Endothelial cell of umbilical vein (primary cell): ENCODE measurements around the gene SPATA3. TPM values are rescaled to one million over a fixed set of nuclear protein-coding genes. Genes with fewer than 3 reads are reported as not detected.
A peak's percentile ranks its signal among the peaks of the same experiment; 100 is the strongest.

ENCODE experiments used
- BruUV-seq: library from RNA; stranded (reverse); fragments of 400-500 nt; replicated peaks from 2 replicates; lab custom pipeline; 2021; lab: Mats Ljungman, UMichigan
- CTCF ChIA-PET: fragments of 300-600, 350-600 bp; sonication (Branson Sonifier 250); formaldehyde crosslinking; loops from one replicate; lab custom pipeline; 2021; ENCODE audit warnings: antibody characterized with exemption, inconsistent platforms; lab: Charles Lee
- POLR2A ChIA-PET: fragments of 300-600, 350-600 bp; sonication (Branson Sonifier 250); formaldehyde crosslinking; loops from one replicate; lab custom pipeline; 2021; ENCODE audit warnings: antibody characterized with exemption, inconsistent platforms; lab: Charles Lee
- DNase-seq: peaks from one replicate; pipeline ENCODE4 v3.0.0-alpha.2; 2011; ENCODE audit warnings: low read depth, low spot score
- FAIRE-seq: peaks from 2 replicates; lab custom pipeline; 2011; peaks lifted over from hg19 to GRCh38; lab: Jason Lieb, UNC
- H2AFZ ChIP-seq: 2 replicates; pipeline ENCODE4 v1.6.0; 2012; ENCODE audit warnings: low read depth, low read length, control low read depth, inconsistent platforms
- H3K27ac ChIP-seq: 2 replicates; pipeline ENCODE4 v1.5.1; 2011; ENCODE audit warnings: low read depth, mild to moderate bottlenecking, control low read depth, low read length, moderate library complexity; ENCODE audit not compliant: insufficient read depth
- H3K27me3 ChIP-seq, 2 experiments: 2 replicates each; pipeline versions ENCODE4 v1.6.0 to v1.6.1; 2011; ENCODE audit warnings: low read length in 2 of 2, mixed read lengths in 1 of 2; ENCODE audit not compliant: control insufficient read depth in 2 of 2, insufficient read depth in 2 of 2
- H3K36me3 ChIP-seq, 2 experiments: 2 replicates in 1 of 2; 3 replicates in 1 of 2; pipeline ENCODE4 v1.5.1; 2011; ENCODE audit warnings: low read length in 2 of 2, mild to moderate bottlenecking in 1 of 2, moderate library complexity in 1 of 2; ENCODE audit not compliant: control insufficient read depth in 2 of 2, insufficient read depth in 2 of 2; ENCODE audit errors: extremely low read depth in 1 of 2
- H3K4me1 ChIP-seq: 3 replicates; pipeline ENCODE4 v1.5.1; 2011; ENCODE audit warnings: mild to moderate bottlenecking, low read length; ENCODE audit not compliant: control insufficient read depth, insufficient read depth; ENCODE audit errors: extremely low read depth
- H3K4me2 ChIP-seq: 2 replicates; pipeline ENCODE4 v1.6.1; 2011; ENCODE audit warnings: low read length, control low read depth, mixed read lengths; ENCODE audit not compliant: insufficient read depth
- H3K4me3 ChIP-seq, 3 experiments: fragments of 200-600 bp in 1 of 3; sonication (generic), shearing (Covaris generic) in 1 of 3; replicated peaks in 1 of 3; 2 replicates each; pipeline ENCODE4 v1.5.1; 2011 to 2016; ENCODE audit warnings: control low read depth in 3 of 3, low read length in 3 of 3, mild to moderate bottlenecking in 2 of 3, inconsistent platforms in 1 of 3, low read depth in 1 of 3, moderate library complexity in 1 of 3; ENCODE audit not compliant: insufficient read depth in 1 of 3
- H3K79me2 ChIP-seq: 2 replicates; pipeline ENCODE4 v1.6.0; 2012; ENCODE audit warnings: low read length, inconsistent platforms; ENCODE audit not compliant: control insufficient read depth, insufficient read depth
- H3K9ac ChIP-seq: replicated peaks from 2 replicates; pipeline ENCODE3; 2011; ENCODE audit warnings: low read length, control low read depth; ENCODE audit not compliant: insufficient read depth; ENCODE audit errors: extremely low read depth
- H3K9me1 ChIP-seq: replicated peaks from 3 replicates; pipeline ENCODE4 v1.6.0; 2011; ENCODE audit warnings: mild to moderate bottlenecking, low read length; ENCODE audit not compliant: control insufficient read depth, insufficient read depth; ENCODE audit errors: extremely low read depth
- H3K9me3 ChIP-seq: replicated peaks from 2 replicates; pipeline ENCODE4 v1.5.1; 2012; ENCODE audit warnings: low read length, inconsistent platforms; ENCODE audit not compliant: control insufficient read depth, insufficient read depth
- H4K20me1 ChIP-seq: replicated peaks from 2 replicates; pipeline ENCODE3; 2011; ENCODE audit warnings: mild to moderate bottlenecking, low read length; ENCODE audit not compliant: control insufficient read depth, insufficient read depth; ENCODE audit errors: extremely low read depth
- EZH2 ChIP-seq: IDR thresholded peaks from 2 replicates; pipeline ENCODE4 v1.6.1; 2012; ENCODE audit warnings: borderline replicate concordance, low read depth, mild to moderate bottlenecking, moderate library complexity, low read length, inconsistent platforms; ENCODE audit not compliant: severe bottlenecking
- FOS ChIP-seq: IDR thresholded peaks from 2 replicates; pipeline ENCODE4 v1.6.1; 2011; ENCODE audit warnings: mild to moderate bottlenecking, low read length, moderate library complexity, borderline replicate concordance; ENCODE audit not compliant: insufficient read depth
- GATA2 ChIP-seq: IDR thresholded peaks from 2 replicates; pipeline ENCODE4 v1.7.0; 2011; ENCODE audit warnings: low read depth, mild to moderate bottlenecking, moderate library complexity, mixed read lengths, low read length; ENCODE audit not compliant: insufficient read length, insufficient read depth
- JUN ChIP-seq: IDR thresholded peaks from 2 replicates; pipeline ENCODE4 v1.6.1; 2011; ENCODE audit warnings: borderline replicate concordance, low read depth; ENCODE audit not compliant: insufficient read length, insufficient read depth
- POLR2AphosphoS5 ChIP-seq: IDR thresholded peaks from 2 replicates; pipeline ENCODE4 v1.6.1; 2012; ENCODE audit warnings: low read depth, mild to moderate bottlenecking, control low read depth, low read length, moderate library complexity; ENCODE audit not compliant: insufficient read depth
- dilution Hi-C: fragments of 300-500 bp; cut with MboI; formaldehyde crosslinking; loops from one replicate; pipeline ENCODE4 v1.15.0; 2019; ENCODE audit warnings: low sequenced_read_pairs; ENCODE audit not compliant: extremely low pct_ligation_motif_present
- intact Hi-C: fragments of 100-400 bp; cut with micrococcal nuclease; formaldehyde crosslinking; loops from one replicate; pipeline ENCODE4 v1.10.0; 2022
- polyA plus RNA-seq, 4 experiments: library from polyadenylated mRNA; depleted of rRNA in 3 of 4; stranded (reverse) in 3 of 4; unstranded in 1 of 4; fragments of >200 nt; gene quantifications; 2 replicates each; pipeline versions ENCODE4 v1.2.1 to v1.2.3, GENCODE V29; 2011 to 2012; ENCODE audit warnings: missing spikeins in 1 of 4
- total RNA-seq: library from RNA; stranded (reverse); gene quantifications from 2 replicates; pipeline ENCODE4 v1.2.3, GENCODE V29; 2021
- TF ChIP-seq, protein P1 (sequence below), 2 donors: IDR thresholded peaks; 1 replicate in 1 of 2; 2 replicates in 1 of 2; pipeline ENCODE4 v1.5.1; 2011; ENCODE audit warnings: low read length in 2 of 2, mild to moderate bottlenecking in 2 of 2, moderate library complexity in 2 of 2, control low read depth in 1 of 2, inconsistent platforms in 1 of 2, low read depth in 1 of 2; ENCODE audit not compliant: insufficient read depth in 1 of 2; ENCODE audit errors: extremely low read depth in 1 of 2

SPATA3 gene
- total and polyA plus RNA-seq, 2 donors (not counting 3 experiments of a cell fraction or from before 2014, with no cell fraction given): not detected

DNA sequence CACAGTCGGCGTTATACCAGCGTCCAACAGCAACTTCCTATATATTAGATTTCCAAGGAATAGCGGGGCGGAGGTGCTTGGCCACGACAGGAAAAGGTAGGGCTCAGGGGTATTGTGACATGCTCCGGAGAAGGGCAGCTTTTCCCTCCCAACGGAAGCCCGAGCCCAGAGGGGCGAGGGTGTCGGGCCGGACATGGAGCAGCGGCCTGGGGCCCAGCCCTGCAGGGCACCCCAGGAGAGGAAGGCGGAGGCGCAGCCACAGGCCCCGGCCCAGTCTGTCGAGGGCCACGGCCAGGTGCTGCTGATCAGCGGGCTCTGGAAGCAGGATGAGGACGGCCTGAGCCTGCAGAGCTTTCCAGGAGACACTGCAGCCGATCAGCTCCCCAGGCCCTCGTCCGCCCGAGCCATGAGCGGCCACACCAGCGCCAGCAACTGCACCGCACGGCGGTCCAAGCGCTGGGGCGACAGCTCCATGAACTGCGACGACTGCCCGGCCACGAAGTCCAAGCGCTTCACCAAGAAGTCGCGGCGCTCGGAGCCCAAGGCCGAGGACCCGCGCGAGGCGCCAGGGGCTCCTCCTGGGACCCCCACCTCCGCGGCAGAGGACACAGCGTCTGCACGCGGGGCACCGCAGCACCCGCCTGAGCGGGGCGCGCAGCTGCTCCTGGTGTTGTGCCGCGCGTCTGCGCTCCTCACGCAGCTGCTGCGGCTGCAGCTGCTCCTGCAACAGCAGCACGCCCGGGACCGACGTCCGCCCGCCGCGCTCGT, 5.6 kb upstream of the SPATA3 start:
- Histone ChIP-seq H4K20me1 (no peaks in the 10 kb centered on the region), H3K4me3 (no peak overlapping the region), H3K4me1 (peaks cover 4% of the 10 kb centered on the region), H3K9ac (no peak overlapping the region), H3K9me1 (no peaks in the 10 kb centered on the region), H3K9me3 (no peaks in the 10 kb centered on the region), H3K27me3 (peaks cover 9 to 21% of the 10 kb centered on the region in 2 experiments), H3K79me2 (no peaks in the 10 kb centered on the region), H3K27ac (no peak overlapping the region), H2AFZ (no peak overlapping the region), H3K4me2 (no peak overlapping the region), H3K36me3 (no peaks in the 10 kb centered on the region)
- FAIRE-seq: no peak
- dilution Hi-C loops: no loop called here
- no TSS peak for BruUV-seq
- DNase-seq: no peak
- TF ChIP-seq FOS (no peak), POLR2AphosphoS5 (no peak), EZH2 (peak; percentile 77), GATA2 (no peak), JUN (no peak)
- TF ChIP-seq, protein P1, sequence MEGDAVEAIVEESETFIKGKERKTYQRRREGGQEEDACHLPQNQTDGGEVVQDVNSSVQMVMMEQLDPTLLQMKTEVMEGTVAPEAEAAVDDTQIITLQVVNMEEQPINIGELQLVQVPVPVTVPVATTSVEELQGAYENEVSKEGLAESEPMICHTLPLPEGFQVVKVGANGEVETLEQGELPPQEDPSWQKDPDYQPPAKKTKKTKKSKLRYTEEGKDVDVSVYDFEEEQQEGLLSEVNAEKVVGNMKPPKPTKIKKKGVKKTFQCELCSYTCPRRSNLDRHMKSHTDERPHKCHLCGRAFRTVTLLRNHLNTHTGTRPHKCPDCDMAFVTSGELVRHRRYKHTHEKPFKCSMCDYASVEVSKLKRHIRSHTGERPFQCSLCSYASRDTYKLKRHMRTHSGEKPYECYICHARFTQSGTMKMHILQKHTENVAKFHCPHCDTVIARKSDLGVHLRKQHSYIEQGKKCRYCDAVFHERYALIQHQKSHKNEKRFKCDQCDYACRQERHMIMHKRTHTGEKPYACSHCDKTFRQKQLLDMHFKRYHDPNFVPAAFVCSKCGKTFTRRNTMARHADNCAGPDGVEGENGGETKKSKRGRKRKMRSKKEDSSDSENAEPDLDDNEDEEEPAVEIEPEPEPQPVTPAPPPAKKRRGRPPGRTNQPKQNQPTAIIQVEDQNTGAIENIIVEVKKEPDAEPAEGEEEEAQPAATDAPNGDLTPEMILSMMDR (IDR thresholded peaks at IDR 0.05; ENCODE audit: extremely low read depth in 1 of 2, insufficient read depth in 1 of 2, low read depth in 1 of 2, low read length in 2 of 2): no peak
- ChIA-PET CTCF (interaction anchor here (9.4 kb wide), 1 partner anchor 165 kb away, joined by 287 read pairs; no protein-coding TSS in a partner anchor), POLR2A (no interaction called here)
- intact Hi-C loops: no loop called here
